Right lobe of liver (tissue), 6 donors: ENCODE data around the gene MDN1. TPM values are rescaled to one million over a fixed set of nuclear protein-coding genes. Genes with fewer than 3 reads are reported as not detected.

ENCODE experiments used
- ATAC-seq, 4 donors: fragments of 200-7000 bp; cut with Tn5 transposase; one replicate each; pipeline ENCODE4 v1.9.1; 2020; ENCODE audit warnings: mild to moderate bottlenecking in 4 of 4, moderate library complexity in 4 of 4
- DNase-seq, 3 donors: peaks; one replicate each; pipeline ENCODE4 v3.0.0-alpha.2; 2020
- H3K27ac ChIP-seq, 3 donors: fragments of 200-600 bp; one replicate each; pipeline ENCODE4 v1.8.0; 2022
- H3K27me3 ChIP-seq, 2 donors: fragments of 200-600 bp; one replicate each; pipeline ENCODE4 v1.8.0; 2022
- H3K36me3 ChIP-seq, 4 donors: fragments of 200-600 bp; sonication (generic) in 1 of 4; one replicate each; pipeline versions ENCODE4 v1.5.1 to v1.8.0; 2017 to 2022; ENCODE audit warnings: control low read depth in 1 of 4
- H3K4me1 ChIP-seq, 4 donors: fragments of 200-600 bp; sonication (generic) in 1 of 4; one replicate each; pipeline versions ENCODE4 v1.5.1 to v1.8.0; 2017 to 2022; ENCODE audit warnings: control low read depth in 1 of 4
- H3K4me3 ChIP-seq, 3 donors: fragments of 200-600 bp; one replicate each; pipeline ENCODE4 v1.8.0; 2022
- H3K9me3 ChIP-seq, 4 donors: fragments of 200-600 bp; sonication (generic) in 1 of 4; one replicate each; pipeline versions ENCODE4 v1.5.1 to v1.8.0; 2017 to 2022; ENCODE audit warnings: control low read depth in 1 of 4
- CTCF ChIP-seq, 4 donors: fragments of 200-600 bp in 3 of 4; fragments of 450-650 bp in 1 of 4; IDR thresholded peaks; one replicate each; pipeline versions ENCODE4 v1.5.1 to v1.8.0; 2016 to 2022; ENCODE audit warnings: antibody characterized with exemption in 4 of 4, mild to moderate bottlenecking in 2 of 4
- POLR2A ChIP-seq: fragments of 450-650 bp; IDR thresholded peaks from one replicate; pipeline ENCODE4 v1.6.1; 2017; ENCODE audit warnings: antibody characterized with exemption, mild to moderate bottlenecking
- WGBS: methylation state at CpG from one replicate; pipeline ENCODE4 v1.1.6; 2018; ENCODE audit warnings: low coverage, low lambda C conversion rate; ENCODE audit not compliant: insufficient coverage; ENCODE audit errors: missing lambda C conversion rate; 5-methylcytosine and 5-hydroxymethylcytosine counted together
- intact Hi-C, 2 donors: fragments of 100-400 bp; cut with DNase I; formaldehyde crosslinking; loops; one replicate each; pipeline versions ENCODE4 v1.11.2 to v1.14.1; 2022
- total RNA-seq, 6 experiments: library from RNA; depleted of rRNA in 2 of 6; stranded (reverse); fragments of >200 nt in 2 of 6; fragmentation: NEBNext Ultra II Directional in 3 of 6; extraction: Animal tissue kit (Norgen Biotek cat#: 25700) in 3 of 6; gene quantifications; one replicate each; pipeline versions ENCODE4 v1.1.0 to v1.2.4, GENCODE V29; 2016 to 2023
- donor health status: DM: no; HTN: yes; CAD: no.
- donor health status: DM: no; HTN: no; CAD: no.
- donor health status: DM: no; HTN: no; CAD: no.
- donor health status: DM: no; HTN: yes; CAD: no.
- donor health status: DM: no; HTN: yes; CAD: no.

The MDN1 gene
- total RNA-seq, 6 experiments from 2014 or later = 13.8 to 49.6 (median 25.5) TPM

- no peak for ATAC-seq
- no peak overlapping the region for H3K27ac ChIP-seq
- intact Hi-C loops = no loop called here
- no peaks in the 10 kb centered on the region for H3K27me3 ChIP-seq
- no peak for DNase-seq
- TF ChIP-seq CTCF (IDR thresholded peaks at IDR 0.05) (no peak), POLR2A (no peak)
- no peaks in the 10 kb centered on the region for H3K4me1 ChIP-seq
- H3K4me3 ChIP-seq = no peak overlapping the region
- no peaks in the 10 kb centered on the region for H3K9me3 ChIP-seq
- H3K36me3 ChIP-seq = no peaks in the 10 kb centered on the region
- 86% methylated on average over 4 of the region's 8 CpGs for WGBS
Measured at GRCh38 chr6:89623749-89624148, 195.8 kb downstream of the MDN1 start.

DNA sequence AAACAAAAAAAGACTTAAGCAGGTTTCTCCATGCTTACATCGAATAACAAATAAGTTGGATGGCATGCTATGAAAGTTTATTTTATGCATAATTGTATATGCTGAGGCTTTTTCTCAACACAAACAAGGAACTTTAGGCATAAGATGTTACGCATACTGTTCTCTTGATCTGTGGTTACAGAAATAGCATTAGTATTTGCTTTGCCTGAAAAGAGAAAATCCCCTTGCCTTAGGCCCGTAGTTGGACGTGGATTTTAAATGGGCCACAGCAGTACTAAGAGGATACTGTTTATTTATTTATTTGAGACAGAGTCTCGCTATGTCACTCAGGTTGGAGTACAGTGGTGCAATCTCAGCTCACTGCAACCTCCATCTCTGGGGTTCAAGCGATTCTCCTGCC, 200.0 kb downstream of the MDN1 start:
- no peaks in the 10 kb centered on the region for H3K9me3 ChIP-seq
- no peaks in the 10 kb centered on the region for H3K27me3 ChIP-seq
- ATAC-seq = no peak
- H3K4me3 ChIP-seq = no peak overlapping the region
- H3K4me1 ChIP-seq = no peaks in the 10 kb centered on the region
- no peaks in the 10 kb centered on the region for H3K36me3 ChIP-seq
- intact Hi-C loops = no loop called here
- no peak for DNase-seq
- H3K27ac ChIP-seq = no peak overlapping the region
- 94% methylated on average over 5 of the region's 6 CpGs for WGBS
- TF ChIP-seq CTCF (IDR thresholded peaks at IDR 0.05) = no peak
- no peak for TF ChIP-seq POLR2A

DNA sequence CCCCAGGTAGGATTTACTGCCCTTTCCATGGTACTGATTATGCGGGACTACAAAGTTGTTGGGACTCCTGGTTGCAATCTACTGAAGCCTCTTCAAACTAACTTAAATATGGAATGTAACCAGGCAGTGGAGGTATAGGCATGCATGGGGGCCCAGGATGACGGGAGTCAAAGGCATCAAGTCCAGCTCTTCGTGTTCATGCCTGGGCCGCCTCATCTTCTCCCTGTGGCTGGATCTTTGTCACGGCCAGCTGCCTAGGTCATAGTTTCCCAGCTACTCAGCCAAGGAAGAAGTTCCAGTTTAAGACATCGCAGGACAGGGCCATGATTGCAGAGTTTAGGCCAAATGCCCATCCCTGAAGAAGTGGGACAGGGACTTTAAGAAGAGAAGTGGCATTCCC, 201.6 kb downstream of the MDN1 start:
- no peak for DNase-seq

GRCh38 chr6:89616531-89616930, 203.1 kb downstream of the MDN1 start:
- H3K4me1 ChIP-seq = no peaks in the 10 kb centered on the region
- intact Hi-C loops = no loop called here
- H3K36me3 ChIP-seq = no peaks in the 10 kb centered on the region
- no peaks in the 10 kb centered on the region for H3K27me3 ChIP-seq
- no peaks in the 10 kb centered on the region for H3K9me3 ChIP-seq
- TF ChIP-seq POLR2A (no peak), CTCF (IDR thresholded peaks at IDR 0.05) (no peak)
- H3K4me3 ChIP-seq = no peak overlapping the region
- no CpG with 5 or more reads among the region's 5 CpGs for WGBS
- DNase-seq (no peak), ATAC-seq (no peak)
- no peak overlapping the region for H3K27ac ChIP-seq

More for the DNA sequence above, 201.6 kb downstream of the MDN1 start:
- intact Hi-C loops = no loop called here
- ATAC-seq = no peak
- Histone ChIP-seq H3K9me3 (no peaks in the 10 kb centered on the region), H3K4me3 (no peak overlapping the region), H3K36me3 (no peaks in the 10 kb centered on the region), H3K27ac (no peak overlapping the region), H3K4me1 (no peaks in the 10 kb centered on the region), H3K27me3 (no peaks in the 10 kb centered on the region)
- WGBS = 83% methylated on average over 1 of the region's 6 CpGs
- TF ChIP-seq CTCF (IDR thresholded peaks at IDR 0.05) (no peak), POLR2A (no peak)

GRCh38 chr6:89615882-89616281, 203.7 kb downstream of the MDN1 start:
- Histone ChIP-seq H3K9me3 (no peaks in the 10 kb centered on the region), H3K27ac (no peak overlapping the region), H3K27me3 (no peaks in the 10 kb centered on the region), H3K36me3 (no peaks in the 10 kb centered on the region), H3K4me3 (no peak overlapping the region), H3K4me1 (no peaks in the 10 kb centered on the region)
- intact Hi-C loops = no loop called here
- TF ChIP-seq POLR2A (no peak), CTCF (IDR thresholded peaks at IDR 0.05) (no peak)
- 94% methylated on average over 2 of the region's 5 CpGs for WGBS
- ATAC-seq (no peak), DNase-seq (no peak)
